Body of pancreas (tissue), 4 donors: ENCODE results near the gene LCN10. TPM values are rescaled to one million over a fixed set of nuclear protein-coding genes. Genes with fewer than 3 reads are reported as not detected.
"Not testable (repeated sequence)": the region's sequence is repeated elsewhere in the genome, so short reads cannot be mapped to it uniquely, and the experiment has no call there.

Source experiments
- ATAC-seq: fragments of 150-250 bp; one replicate; pipeline ENCODE4 v1.9.1; 2016
- DNase-seq, 4 donors: peaks; one replicate each; pipeline ENCODE4 v3.0.0-alpha.2; 2019
- H3K27ac ChIP-seq, 4 donors: fragments of 200-600 bp; sonication (generic); 1 replicate in 3 of 4; 2 replicates in 1 of 4; pipeline versions ENCODE4 v1.5.1 to v1.6.1; 2016 to 2019; ENCODE audit warnings: mild to moderate bottlenecking in 1 of 4, mixed read lengths in 1 of 4, moderate library complexity in 1 of 4
- H3K27me3 ChIP-seq, 2 donors: fragments of 200-600 bp; sonication (generic); one replicate each; pipeline ENCODE4 v1.6.0; 2016; ENCODE audit warnings: mild to moderate bottlenecking in 1 of 2
- H3K36me3 ChIP-seq, 2 donors: fragments of 200-600 bp; sonication (generic); replicated peaks in 1 of 2; 2 replicates each; pipeline ENCODE4 v1.5.1; 2016; ENCODE audit warnings: low read depth in 2 of 2; ENCODE audit not compliant: insufficient read depth in 1 of 2
- H3K4me1 ChIP-seq: fragments of 200-600 bp; sonication (generic); one replicate; pipeline ENCODE4 v1.6.0; 2016
- H3K4me3 ChIP-seq, 2 donors: fragments of 200-600 bp; sonication (generic); 1 replicate in 1 of 2; 2 replicates in 1 of 2; pipeline ENCODE4 v1.5.1; 2016 to 2019
- H3K9me3 ChIP-seq, 3 donors: fragments of 200-600 bp; sonication (generic); 1 replicate in 2 of 3; 2 replicates in 1 of 3; pipeline ENCODE4 v1.5.1; 2016
- CTCF ChIP-seq, 7 experiments: fragments of 450-650 bp in 4 of 7; fragments of 200-600 bp in 3 of 7; sonication (generic) in 3 of 7; IDR thresholded peaks; one replicate each; pipeline ENCODE4 v1.5.1; 2016 to 2019; ENCODE audit warnings: antibody characterized with exemption in 7 of 7
- POLR2A ChIP-seq, 3 donors: fragments of 450-650 bp; IDR thresholded peaks; one replicate each; pipeline ENCODE4 v1.6.1; 2016; ENCODE audit warnings: antibody characterized with exemption in 3 of 3, mild to moderate bottlenecking in 2 of 3
- WGBS, 2 donors: methylation state at CpG; one replicate each; pipeline ENCODE4 v1.1.5; 2017; 5-methylcytosine and 5-hydroxymethylcytosine counted together
- intact Hi-C: fragments of 100-400 bp; cut with DNase I; formaldehyde crosslinking; loops from one replicate; pipeline ENCODE4 v1.15.1; 2023
- total RNA-seq, 2 donors: library from RNA; depleted of rRNA; stranded (reverse); fragments of >200 nt; gene quantifications; one replicate each; pipeline ENCODE4 v1.1.0, GENCODE V29; 2016

The LCN10 gene
- total RNA-seq, 2 donors from 2014 or later, result 0.78 to 4.6 TPM

- Histone ChIP-seq H3K27ac (no peak overlapping the region), H3K27me3 (no peaks in the 10 kb centered on the region), H3K4me3 (no peak overlapping the region), H3K36me3 (no peaks in the 10 kb centered on the region), H3K4me1 (peaks cover 11% of the 10 kb centered on the region), H3K9me3 (no peaks in the 10 kb centered on the region)
- ATAC-seq, result no peak
- intact Hi-C loops, result no loop called here
- TF ChIP-seq CTCF (IDR thresholded peaks at IDR 0.05) (no peak), POLR2A (IDR thresholded peaks at IDR 0.05) (no peak)
- no peak for DNase-seq
- 99 to 100% methylated on average over 2 to 7 of the region's 7 CpGs for WGBS, 2 donors
Observed at GRCh38 chr9:136707011-136707410, 35.7 kb downstream of the LCN10 start.

GRCh38 chr9:136705564-136705963, 37.2 kb downstream of the LCN10 start:
- no peak overlapping the region for H3K27ac ChIP-seq
- no peaks in the 10 kb centered on the region for H3K9me3 ChIP-seq
- H3K4me1 ChIP-seq, result no peaks in the 10 kb centered on the region
- 74 to 100% methylated on average over 6 to 7 of the region's 7 CpGs for WGBS, 2 donors
- ATAC-seq (no peak), DNase-seq (no peak)
- H3K27me3 ChIP-seq, result no peaks in the 10 kb centered on the region
- TF ChIP-seq POLR2A (IDR thresholded peaks at IDR 0.05) (no peak), CTCF (IDR thresholded peaks at IDR 0.05) (no peak)
- H3K36me3 ChIP-seq, result no peaks in the 10 kb centered on the region
- no peak overlapping the region for H3K4me3 ChIP-seq
- intact Hi-C loops, result no loop called here

GRCh38 chr9:136704741-136705140, 38.0 kb downstream of the LCN10 start:
- H3K27ac ChIP-seq, DNase-seq, H3K9me3 ChIP-seq, H3K4me1 ChIP-seq, H3K27me3 ChIP-seq, H3K4me3 ChIP-seq, H3K36me3 ChIP-seq, ATAC-seq, intact Hi-C loops: not testable (repeated sequence)
- 91 to 94% methylated on average over 8 of the region's 8 CpGs for WGBS, 2 donors

- no peak for TF ChIP-seq CTCF (IDR thresholded peaks at IDR 0.05)
- ATAC-seq, result no peak
Observed at GRCh38 chr9:136703276-136703860, 39.4 kb downstream of the LCN10 start.

GRCh38 chr9:136701668-136702053, 41.1 kb downstream of the LCN10 start:
- 65 to 78% methylated on average over 10 of the region's 10 CpGs for WGBS, 2 donors

More at GRCh38 chr9:136703276-136703860, 39.4 kb downstream of the LCN10 start:
- DNase-seq, result no peak
- peaks cover 9% of the 10 kb centered on the region for H3K4me1 ChIP-seq
- H3K4me3 ChIP-seq, result no peak overlapping the region
- no peaks in the 10 kb centered on the region for H3K27me3 ChIP-seq
- 77 to 88% methylated on average over 12 of the region's 12 CpGs for WGBS, 2 donors
- no peak overlapping the region for H3K27ac ChIP-seq
- no peaks in the 10 kb centered on the region for H3K9me3 ChIP-seq
- H3K36me3 ChIP-seq, result no peaks in the 10 kb centered on the region
- intact Hi-C loops, result no loop called here

More at GRCh38 chr9:136701668-136702053, 41.1 kb downstream of the LCN10 start:
- no peaks in the 10 kb centered on the region for H3K9me3 ChIP-seq
- DNase-seq (no peak), ATAC-seq (no peak)
- no peak overlapping the region for H3K4me3 ChIP-seq
- H3K36me3 ChIP-seq, result no peaks in the 10 kb centered on the region
- H3K4me1 ChIP-seq, result peaks cover 24% of the 10 kb centered on the region
- H3K27ac ChIP-seq, result no peak overlapping the region
- TF ChIP-seq CTCF (IDR thresholded peaks at IDR 0.05) (no peak), POLR2A (IDR thresholded peaks at IDR 0.05) (no peak)
- intact Hi-C loops, result no loop called here
- no peaks in the 10 kb centered on the region for H3K27me3 ChIP-seq
